Aorta (tissue), 5 donors: ENCODE results near the gene B3GALNT1. TPM values are rescaled to one million over a fixed set of nuclear protein-coding genes. Genes with fewer than 3 reads are reported as not detected.

Experiments
- ATAC-seq: fragments of 200-7000 bp; cut with Tn5 transposase; one replicate; pipeline ENCODE4 v1.9.1; 2022; ENCODE audit warnings: moderate library complexity; ENCODE audit not compliant: low FRiP score
- DNase-seq, 2 donors: peaks; one replicate each; pipeline ENCODE4 v3.0.0-alpha.2; 2020
- H3K27ac ChIP-seq, 2 donors: one replicate each; pipeline ENCODE4 v1.5.1; 2013; ENCODE audit warnings: low read length in 2 of 2, mild to moderate bottlenecking in 2 of 2, moderate library complexity in 2 of 2, control low read depth in 1 of 2, inconsistent platforms in 1 of 2, low read depth in 1 of 2
- H3K27me3 ChIP-seq, 2 donors: one replicate each; pipeline ENCODE4 v1.6.1; 2013; ENCODE audit warnings: control low read depth in 1 of 2, low read length in 1 of 2, mild to moderate bottlenecking in 1 of 2, moderate library complexity in 1 of 2; ENCODE audit not compliant: insufficient read depth in 2 of 2, control insufficient read depth in 1 of 2
- H3K36me3 ChIP-seq, 2 donors: one replicate each; pipeline ENCODE4 v1.6.1; 2013; ENCODE audit warnings: control low read depth in 1 of 2, low read length in 1 of 2, mild to moderate bottlenecking in 1 of 2; ENCODE audit not compliant: insufficient read depth in 2 of 2, control insufficient read depth in 1 of 2
- H3K4me1 ChIP-seq, 2 donors: one replicate each; pipeline ENCODE4 v1.6.1; 2013; ENCODE audit warnings: low read length in 2 of 2, control low read depth in 1 of 2, mild to moderate bottlenecking in 1 of 2, moderate library complexity in 1 of 2; ENCODE audit not compliant: insufficient read depth in 2 of 2, control insufficient read depth in 1 of 2
- H3K4me3 ChIP-seq, 2 donors: one replicate each; pipeline ENCODE4 v1.5.1; 2013; ENCODE audit warnings: low read length in 2 of 2, control low read depth in 1 of 2, mild to moderate bottlenecking in 1 of 2
- H3K9me3 ChIP-seq: one replicate; pipeline ENCODE4 v1.6.1; 2013; ENCODE audit warnings: mild to moderate bottlenecking, low read length; ENCODE audit not compliant: control insufficient read depth
- WGBS, 2 donors: extraction: QIAGEN DNeasy Blood & Tissue Kit; methylation state at CpG; one replicate each; pipeline ENCODE4 v1.1.7; 2013; 5-methylcytosine and 5-hydroxymethylcytosine counted together
- intact Hi-C, 2 donors: fragments of 100-400 bp; cut with DNase I; formaldehyde crosslinking; loops; one replicate each; pipeline versions ENCODE4 v1.14.2 to v1.15.0; 2022
- polyA plus RNA-seq, 2 donors: library from polyadenylated mRNA; stranded (reverse); fragments of 200-250 nt; gene quantifications; one replicate each; pipeline ENCODE4 v1.2.3, GENCODE V29; 2013
- total RNA-seq, 2 donors: library from RNA; stranded (reverse); fragmentation: NEBNext Ultra II Directional; extraction: Animal tissue kit (Norgen Biotek cat#: 25700); gene quantifications; one replicate each; pipeline ENCODE4 v1.2.1, GENCODE V29; 2021
- donor health status: healthy with polysubstance abuse.
- donor health status: Bipolar disorder and iron deficiency.
- donor health status: DM: no; HTN: no; CAD: no.
- donor health status: DM: no; HTN: no; CAD: no.
- donor health status: DM: yes; HTN: yes; CAD: no.

B3GALNT1 gene
- total and polyA plus RNA-seq, 4 donors, result 8.8 to 19.2 (median 13.3) TPM

GRCh38 chr3:161132391-161132790 lies 27.2 kb upstream of the B3GALNT1 start:
- Histone ChIP-seq H3K36me3 (no peaks in the 10 kb centered on the region), H3K27ac (no peak overlapping the region), H3K9me3 (no peaks in the 10 kb centered on the region), H3K4me3 (no peak overlapping the region), H3K27me3 (no peaks in the 10 kb centered on the region), H3K4me1 (no peaks in the 10 kb centered on the region)
- 95 to 100% methylated on average over 1 of the region's 1 CpG for WGBS, 2 donors
- intact Hi-C loops, result no loop called here
- ATAC-seq (no peak), DNase-seq (no peak)

- ATAC-seq, result no peak
- Histone ChIP-seq H3K4me3 (no peak overlapping the region), H3K36me3 (no peaks in the 10 kb centered on the region), H3K9me3 (peaks cover 2% of the 10 kb centered on the region), H3K4me1 (no peaks in the 10 kb centered on the region), H3K27me3 (no peaks in the 10 kb centered on the region), H3K27ac (no peak overlapping the region)
- no peak for DNase-seq
- intact Hi-C loops, result no loop called here
- WGBS, 2 donors, result 6 to 8% methylated on average over 2 of the region's 2 CpGs
Observed at GRCh38 chr3:161126495-161126894, 21.3 kb upstream of the B3GALNT1 start.

- DNase-seq (no peak), ATAC-seq (no peak)
- H3K27me3 ChIP-seq, result no peaks in the 10 kb centered on the region
- H3K4me3 ChIP-seq, result no peak overlapping the region
- intact Hi-C loops, result no loop called here
- peaks cover 11% of the 10 kb centered on the region for H3K9me3 ChIP-seq
- no peaks in the 10 kb centered on the region for H3K4me1 ChIP-seq
- no peaks in the 10 kb centered on the region for H3K36me3 ChIP-seq
- no peak overlapping the region for H3K27ac ChIP-seq
- WGBS, 2 donors, result 76 to 86% methylated on average over 3 of the region's 3 CpGs
Observed at GRCh38 chr3:161117646-161118045, 12.5 kb upstream of the B3GALNT1 start.

GRCh38 chr3:161108840-161109239 lies 3.7 kb upstream of the B3GALNT1 start:
- no peak overlapping the region for H3K27ac ChIP-seq
- ATAC-seq (no peak), DNase-seq (no peak)
- no peaks in the 10 kb centered on the region for H3K27me3 ChIP-seq
- intact Hi-C loops, result loop anchor here (10.0 kb wide), 2 partner anchors 76 to 106 kb away; no protein-coding TSS in a partner anchor
- peaks cover 0 to 5% of the 10 kb centered on the region in 2 donors for H3K36me3 ChIP-seq
- H3K9me3 ChIP-seq, result peaks cover 2% of the 10 kb centered on the region
- WGBS, 2 donors, result 92 to 99% methylated on average over 1 of the region's 1 CpG
- H3K4me1 ChIP-seq, result no peaks in the 10 kb centered on the region
- H3K4me3 ChIP-seq, result no peak overlapping the region

GRCh38 chr3:161107311-161107710 lies 2.2 kb upstream of the B3GALNT1 start:
- ATAC-seq (no peak), DNase-seq (no peak)
- H3K4me3 ChIP-seq, result no peak overlapping the region
- H3K36me3 ChIP-seq, result peaks cover 0 to 5% of the 10 kb centered on the region in 2 donors
- intact Hi-C loops, result loop anchor here (10.0 kb wide), 2 partner anchors 77 to 107 kb away; no protein-coding TSS in a partner anchor
- no peaks in the 10 kb centered on the region for H3K4me1 ChIP-seq
- 96 to 97% methylated on average over 1 of the region's 1 CpG for WGBS, 2 donors
- H3K27ac ChIP-seq, result no peak overlapping the region
- H3K9me3 ChIP-seq, result no peaks in the 10 kb centered on the region
- H3K27me3 ChIP-seq, result no peaks in the 10 kb centered on the region

GRCh38 chr3:161103776-161104385 lies 1.3 kb downstream of the B3GALNT1 start:
- H3K27me3 ChIP-seq, result no peaks in the 10 kb centered on the region
- H3K36me3 ChIP-seq, result peaks cover 0 to 6% of the 10 kb centered on the region in 2 donors
- WGBS, 2 donors, result 29 to 44% methylated on average over 22 of the region's 22 CpGs
- intact Hi-C loops, result loop anchor here (10.0 kb wide), 2 partner anchors 81 to 111 kb away; no protein-coding TSS in a partner anchor
- DNase-seq (no peak), ATAC-seq (no peak)
- peak overlapping the region; percentile 52 for H3K4me3 ChIP-seq
- no peak overlapping the region for H3K27ac ChIP-seq
- peaks cover 0 to 2% of the 10 kb centered on the region in 2 donors for H3K4me1 ChIP-seq
- H3K9me3 ChIP-seq, result no peaks in the 10 kb centered on the region

- Histone ChIP-seq H3K27me3 (no peaks in the 10 kb centered on the region), H3K27ac (no peak overlapping the region), H3K9me3 (no peaks in the 10 kb centered on the region), H3K36me3 (peaks cover 0 to 6% of the 10 kb centered on the region in 2 donors), H3K4me1 (peaks cover 0 to 2% of the 10 kb centered on the region in 2 donors), H3K4me3 (no peak overlapping the region)
- DNase-seq (no peak), ATAC-seq (no peak)
- 9 to 30% methylated on average over 3 of the region's 3 CpGs for WGBS, 2 donors
- intact Hi-C loops, result loop anchor here (10.0 kb wide), 2 partner anchors 83 to 113 kb away; no protein-coding TSS in a partner anchor
Observed at GRCh38 chr3:161101609-161102008, 3.5 kb downstream of the B3GALNT1 start.

GRCh38 chr3:161100994-161101393 lies 4.2 kb downstream of the B3GALNT1 start:
- Histone ChIP-seq H3K27me3 (no peaks in the 10 kb centered on the region), H3K27ac (no peak overlapping the region), H3K9me3 (no peaks in the 10 kb centered on the region), H3K4me3 (no peak overlapping the region), H3K36me3 (peaks cover 0 to 6% of the 10 kb centered on the region in 2 donors), H3K4me1 (peaks cover 0 to 2% of the 10 kb centered on the region in 2 donors)
- 74 to 91% methylated on average over 6 of the region's 6 CpGs for WGBS, 2 donors
- intact Hi-C loops, result loop anchor here (10.0 kb wide), 2 partner anchors 84 to 114 kb away; no protein-coding TSS in a partner anchor
- no peak for DNase-seq
- no peak for ATAC-seq

GRCh38 chr3:161096771-161097367 lies 8.3 kb downstream of the B3GALNT1 start:
- no peaks in the 10 kb centered on the region for H3K9me3 ChIP-seq
- intact Hi-C loops, result no loop called here
- H3K36me3 ChIP-seq, result peaks cover 0 to 6% of the 10 kb centered on the region in 2 donors
- ATAC-seq (no peak), DNase-seq (no peak)
- H3K27ac ChIP-seq, result no peak overlapping the region
- no peaks in the 10 kb centered on the region for H3K27me3 ChIP-seq
- H3K4me3 ChIP-seq, result no peak overlapping the region
- 68% methylated on average over 7 of the region's 7 CpGs for WGBS, 2 donors
- peaks cover 0 to 2% of the 10 kb centered on the region in 2 donors for H3K4me1 ChIP-seq
